Naive thymus-derived CD4-positive, alpha-beta T cell (primary cell): ENCODE data around the gene MDM2. TPM values are rescaled to one million over a fixed set of nuclear protein-coding genes. Genes with fewer than 3 reads are reported as not detected.
A peak's percentile ranks its signal among the peaks of the same experiment; 100 is the strongest.
"Not testable (repeated sequence)": the region's sequence is repeated elsewhere in the genome, so short reads cannot be mapped to it uniquely, and the experiment has no call there.

Experiments
- ATAC-seq: fragments of 150-1000 bp; cut with Tn5 transposase; 2 replicates; pipeline ENCODE4 v1.10.0; 2021; ENCODE audit warnings: mild to moderate bottlenecking, moderate library complexity
- CTCF ChIA-PET: fragments of 350-600 bp; sonication (Branson Sonifier 250); formaldehyde crosslinking; loops from one replicate; lab custom pipeline; 2021; ENCODE audit warnings: antibody characterized with exemption; lab: Charles Lee
- POLR2A ChIA-PET: fragments of 350-600 bp; sonication (Branson Sonifier 250); formaldehyde crosslinking; loops from one replicate; lab custom pipeline; 2021; ENCODE audit warnings: antibody characterized with exemption, inconsistent platforms; lab: Charles Lee
- DNase-seq, 9 donors: peaks; one replicate each; pipeline versions ENCODE4 v3.0.0 to v3.0.0-alpha.2; 2020 to 2022; ENCODE audit warnings: mixed read lengths in 1 of 9
- H3K27ac ChIP-seq: one replicate; pipeline ENCODE4 v1.7.0; 2013; ENCODE audit warnings: mild to moderate bottlenecking, low read depth, low read length, moderate library complexity
- H3K27me3 ChIP-seq, 2 donors: one replicate each; pipeline ENCODE4 v1.7.0; 2013; ENCODE audit warnings: low read length in 2 of 2, mild to moderate bottlenecking in 2 of 2, moderate library complexity in 2 of 2; ENCODE audit not compliant: control insufficient read depth in 2 of 2, insufficient read depth in 2 of 2
- H3K36me3 ChIP-seq, 3 experiments: 1 replicate in 2 of 3; 2 replicates in 1 of 3; pipeline ENCODE4 v1.7.0; 2013; ENCODE audit warnings: low read length in 3 of 3, mild to moderate bottlenecking in 3 of 3, moderate library complexity in 1 of 3; ENCODE audit not compliant: insufficient read depth in 3 of 3, control insufficient read depth in 2 of 3
- H3K4me1 ChIP-seq, 2 donors: one replicate each; pipeline ENCODE4 v1.7.0; 2013; ENCODE audit warnings: low read length in 2 of 2, mild to moderate bottlenecking in 2 of 2, moderate library complexity in 1 of 2; ENCODE audit not compliant: control insufficient read depth in 2 of 2, insufficient read depth in 2 of 2
- H3K4me3 ChIP-seq: 2 replicates; pipeline ENCODE4 v1.7.0; 2013; ENCODE audit warnings: mild to moderate bottlenecking, low read length
- H3K9me3 ChIP-seq, 3 experiments: 1 replicate in 2 of 3; 2 replicates in 1 of 3; pipeline ENCODE4 v1.7.0; 2013; ENCODE audit warnings: low read length in 3 of 3; ENCODE audit not compliant: control insufficient read depth in 2 of 3
- H3K27ac Mint-ChIP-seq, 9 donors: one replicate each; pipeline ENCODE4 v1.8.0; 2020 to 2022; ENCODE audit warnings: mixed read lengths in 9 of 9, mild to moderate bottlenecking in 8 of 9, moderate library complexity in 5 of 9, inconsistent platforms in 2 of 9
- H3K27me3 Mint-ChIP-seq, 5 donors: one replicate each; pipeline ENCODE4 v1.8.0; 2021 to 2022; ENCODE audit warnings: mixed read lengths in 5 of 5, mild to moderate bottlenecking in 1 of 5
- H3K36me3 Mint-ChIP-seq, 5 donors: one replicate each; pipeline ENCODE4 v1.8.0; 2020 to 2022; ENCODE audit warnings: mixed read lengths in 5 of 5, mild to moderate bottlenecking in 3 of 5, inconsistent platforms in 1 of 5
- H3K4me1 Mint-ChIP-seq, 7 donors: one replicate each; pipeline ENCODE4 v1.8.0; 2020 to 2022; ENCODE audit warnings: mixed read lengths in 7 of 7, mild to moderate bottlenecking in 3 of 7, inconsistent platforms in 1 of 7
- H3K4me3 Mint-ChIP-seq, 10 donors: one replicate each; pipeline ENCODE4 v1.8.0; 2020 to 2022; ENCODE audit warnings: mild to moderate bottlenecking in 10 of 10, mixed read lengths in 10 of 10, moderate library complexity in 6 of 10, inconsistent platforms in 2 of 10
- H3K9me3 Mint-ChIP-seq, 11 donors: one replicate each; pipeline ENCODE4 v1.8.0; 2020 to 2022; ENCODE audit warnings: mixed read lengths in 11 of 11, mild to moderate bottlenecking in 4 of 11, inconsistent platforms in 1 of 11, moderate library complexity in 1 of 11
- intact Hi-C, 2 donors: fragments of 100-400 bp; cut with micrococcal nuclease; formaldehyde crosslinking; loops; one replicate each; pipeline ENCODE4 v1.15.1; 2023
- polyA plus RNA-seq, 2 donors: library from polyadenylated mRNA; unstranded; fragments of 300-500 nt; fragmentation: Illumina TruSeq; gene quantifications; one replicate each; pipeline ENCODE4 v1.2.3, GENCODE V29; 2021
- total RNA-seq, 6 experiments: library from RNA in 5 of 6; stranded (reverse) in 5 of 6; gene quantifications; 1 replicate in 5 of 6; 2 replicates in 1 of 6; pipeline ENCODE4 v1.2.3 and lab custom pipeline; 2021 to 2026

The MDM2 gene
- total and polyA plus RNA-seq, 7 experiments from 2014 or later: 14.5 to 271 (median 79.8) TPM

DNA sequence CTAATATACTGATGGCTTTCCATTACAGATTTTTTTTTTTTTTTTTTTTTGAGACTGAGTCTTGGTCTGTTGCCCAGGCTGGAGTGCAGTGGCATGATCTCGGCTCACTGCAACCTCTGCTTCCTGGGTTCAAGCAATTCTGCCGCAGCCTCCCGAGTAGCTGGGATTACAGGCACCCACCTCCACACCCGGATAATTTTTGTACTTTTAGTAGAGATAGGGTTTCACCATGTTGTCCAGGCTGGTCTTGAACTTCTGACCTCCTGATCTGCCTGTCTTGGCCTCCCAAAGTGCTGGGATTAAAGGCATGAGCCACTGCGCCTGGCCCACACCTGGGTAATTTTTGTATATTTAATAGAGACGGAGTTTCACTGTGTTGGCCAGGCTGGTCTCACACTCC, 3.6 kb downstream of the MDM2 start:
- CTCF ChIA-PET: interaction anchor here (0.5 to 0.6 kb wide), 2 partner anchors 37 to 1456 kb away, joined by 3 to 4 read pairs; no protein-coding TSS in a partner anchor

DNA sequence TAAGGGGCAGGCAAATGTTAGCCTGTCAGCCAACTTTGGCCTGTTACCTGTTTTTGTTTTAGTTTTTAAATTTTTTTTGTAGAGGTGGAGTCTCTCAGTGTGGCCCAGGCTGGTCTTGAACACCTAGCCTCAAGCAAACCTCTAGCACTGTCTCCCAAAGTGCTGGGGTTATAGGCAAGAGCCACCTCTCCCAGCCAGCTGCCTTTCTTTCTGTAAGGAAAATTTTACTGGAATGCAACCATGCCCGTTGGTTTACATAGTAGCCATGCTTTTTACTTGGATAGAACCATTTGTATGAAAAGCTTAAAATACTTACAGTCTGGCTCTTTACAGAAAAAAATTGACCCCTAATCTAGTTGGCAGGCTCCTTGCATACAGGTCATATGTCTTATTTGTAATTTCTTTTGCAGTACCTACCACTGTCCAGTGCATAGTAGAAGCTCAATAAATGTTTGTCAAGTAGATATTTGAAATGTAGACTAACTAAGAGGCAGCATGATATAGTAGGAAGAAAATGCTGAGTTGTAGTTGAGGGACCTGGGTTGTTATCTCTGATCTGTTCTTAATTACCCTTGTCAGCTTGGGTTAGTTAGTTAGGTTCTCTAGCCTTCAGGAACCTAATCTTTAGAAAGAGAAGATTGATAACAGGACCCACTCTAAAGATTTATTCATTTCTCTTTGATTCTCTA, 4.7 kb downstream of the MDM2 start:
- Mint-ChIP-seq H3K4me3 (peak overlapping the region in 4 of 10 donors; percentile 8 to 62 (median 21)), H3K4me1 (peaks cover 22 to 66% (median 50%) of the 10 kb centered on the region in 7 donors), H3K27me3 (no peaks in the 10 kb centered on the region), H3K27ac (peak overlapping the region in 7 of 9 donors; percentile 5 to 59 (median 38)), H3K9me3 (no peaks in the 10 kb centered on the region), H3K36me3 (peaks cover 5 to 53% (median 25%) of the 10 kb centered on the region in 5 donors)
- ATAC-seq: no peak
- no peak for DNase-seq
- H3K9me3 ChIP-seq: no peaks in the 10 kb centered on the region
- H3K27ac ChIP-seq: no peak overlapping the region
- CTCF ChIA-PET: interaction anchor here (0.6 to 1.5 kb wide), 2 partner anchors 18 to 125 kb away, joined by 3 read pairs; no protein-coding TSS in a partner anchor
- no peak overlapping the region for H3K4me3 ChIP-seq
- POLR2A ChIA-PET: interaction anchor here (0.5 to 2.0 kb wide), 2 partner anchors 39 to 1113 kb away, joined by 3 to 7 read pairs; no protein-coding TSS in a partner anchor
- H3K36me3 ChIP-seq: peaks cover 0 to 36% (median 4%) of the 10 kb centered on the region in 3 experiments
- intact Hi-C loops: no loop called here
- peaks cover 3 to 11% of the 10 kb centered on the region in 2 donors for H3K4me1 ChIP-seq
- no peaks in the 10 kb centered on the region for H3K27me3 ChIP-seq

More for the DNA sequence above, 3.6 kb downstream of the MDM2 start:
- H3K27ac ChIP-seq, H3K27me3 ChIP-seq, H3K9me3 ChIP-seq, intact Hi-C loops, H3K4me3 ChIP-seq, DNase-seq, H3K9me3 Mint-ChIP-seq, ATAC-seq, H3K27me3 Mint-ChIP-seq: not testable (repeated sequence)
- Mint-ChIP-seq H3K4me1 (peaks cover 22 to 78% (median 55%) of the 10 kb centered on the region in 7 donors), H3K4me3 (peak overlapping the region in 2 of 10 donors; percentile 45 to 83), H3K27ac (peak overlapping the region in 3 of 9 donors; percentile 18 to 55 (median 33)), H3K36me3 (peaks cover 5 to 46% (median 22%) of the 10 kb centered on the region in 5 donors)
- POLR2A ChIA-PET: interaction anchor here (2.0 kb wide), 1 partner anchor 38 kb away, joined by 7 read pairs; no protein-coding TSS in a partner anchor
- Histone ChIP-seq H3K36me3 (peaks cover 0 to 27% (median 4%) of the 10 kb centered on the region in 3 experiments), H3K4me1 (peaks cover 3 to 17% of the 10 kb centered on the region in 2 donors)

DNA sequence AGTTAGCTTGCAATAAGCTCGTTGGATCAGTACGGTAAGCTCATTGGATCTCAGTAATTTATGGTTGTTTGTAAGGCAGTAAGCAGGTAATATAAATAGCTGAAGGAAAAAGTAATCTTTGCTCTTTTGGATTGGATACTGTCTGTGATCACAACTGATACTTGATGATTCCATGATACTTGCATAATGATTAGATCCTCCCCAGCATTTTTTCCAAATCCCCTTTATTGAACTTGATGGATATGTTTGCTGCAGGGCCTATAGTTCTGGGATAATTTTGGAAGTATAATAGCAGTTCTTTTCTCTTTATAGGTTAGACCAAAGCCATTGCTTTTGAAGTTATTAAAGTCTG, 5.2 kb downstream of the MDM2 start:
- ATAC-seq (no peak), DNase-seq (no peak)
- H3K9me3 Mint-ChIP-seq: no peaks in the 10 kb centered on the region
- intact Hi-C loops: no loop called here
- peak overlapping the region in 4 of 10 donors; percentile 8 to 62 (median 21) for H3K4me3 Mint-ChIP-seq
- peaks cover 5 to 53% (median 25%) of the 10 kb centered on the region in 5 donors for H3K36me3 Mint-ChIP-seq
- ChIA-PET CTCF (interaction anchor here (1.5 kb wide), 1 partner anchor 17 kb away, joined by 3 read pairs; no protein-coding TSS in a partner anchor), POLR2A (interaction anchor here (0.5 to 2.0 kb wide), 2 partner anchors 40 to 1113 kb away, joined by 3 to 7 read pairs; no protein-coding TSS in a partner anchor)
- no peak overlapping the region for H3K4me3 ChIP-seq
- H3K9me3 ChIP-seq: no peaks in the 10 kb centered on the region
- peak overlapping the region in 6 of 9 donors; percentile 5 to 56 (median 26) for H3K27ac Mint-ChIP-seq
- H3K4me1 ChIP-seq: peaks cover 3 to 11% of the 10 kb centered on the region in 2 donors
- no peak overlapping the region for H3K27ac ChIP-seq
- no peaks in the 10 kb centered on the region for H3K27me3 Mint-ChIP-seq
- H3K36me3 ChIP-seq: peaks cover 0 to 34% (median 4%) of the 10 kb centered on the region in 3 experiments
- peaks cover 22 to 66% (median 50%) of the 10 kb centered on the region in 7 donors for H3K4me1 Mint-ChIP-seq
- no peaks in the 10 kb centered on the region for H3K27me3 ChIP-seq

DNA sequence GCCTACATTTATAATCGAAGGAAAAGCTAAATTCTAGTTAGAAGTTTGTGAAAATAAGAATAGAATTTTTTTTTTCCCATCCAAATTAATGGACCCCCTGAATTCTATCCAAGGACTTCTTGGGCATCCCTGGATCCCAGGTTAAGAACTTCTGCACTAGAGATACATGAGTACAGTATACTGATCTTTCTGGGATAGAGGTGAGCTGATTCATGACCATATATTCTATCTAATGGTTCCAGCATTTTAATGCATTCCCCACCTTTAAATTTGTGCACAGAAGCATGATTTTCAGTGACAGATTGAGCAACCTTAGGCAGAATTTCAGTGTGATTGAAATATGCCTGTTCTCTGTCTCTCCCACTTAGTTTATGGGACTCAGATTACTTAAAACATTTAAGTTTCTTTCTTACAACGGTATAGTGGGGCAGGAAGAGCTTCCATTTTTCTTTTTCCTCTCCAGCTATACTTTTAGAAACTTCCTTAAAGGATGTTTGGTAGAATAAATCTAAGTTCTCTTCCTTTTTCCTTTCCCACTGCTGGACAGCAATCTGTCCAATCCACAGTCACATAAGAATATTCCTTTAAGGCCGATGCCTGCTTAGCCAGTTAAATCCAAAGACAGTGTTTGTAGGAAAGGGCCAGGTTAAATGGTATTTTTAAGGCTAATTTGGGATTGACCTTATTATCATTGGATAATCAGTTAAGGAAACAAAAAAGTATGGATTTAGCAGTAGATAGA, 6.7 kb downstream of the MDM2 start:
- H3K4me1 ChIP-seq: peaks cover 0 to 5% of the 10 kb centered on the region in 2 donors
- Mint-ChIP-seq H3K27ac (peak overlapping the region in 5 of 9 donors; percentile 0 to 46 (median 20)), H3K4me3 (peak overlapping the region in 3 of 10 donors; percentile 2 to 41 (median 35)), H3K36me3 (peaks cover 5 to 52% (median 20%) of the 10 kb centered on the region in 5 donors), H3K9me3 (no peaks in the 10 kb centered on the region), H3K4me1 (peaks cover 22 to 62% (median 51%) of the 10 kb centered on the region in 7 donors), H3K27me3 (no peaks in the 10 kb centered on the region)
- DNase-seq: no peak
- no peak overlapping the region for H3K4me3 ChIP-seq
- no peaks in the 10 kb centered on the region for H3K27me3 ChIP-seq
- intact Hi-C loops: no loop called here
- no peak overlapping the region for H3K27ac ChIP-seq
- ChIA-PET CTCF (no interaction called here), POLR2A (interaction anchor here (0.6 kb wide), 1 partner anchor 452 kb away, joined by 4 read pairs; no protein-coding TSS in a partner anchor)
- H3K9me3 ChIP-seq: no peaks in the 10 kb centered on the region
- no peak for ATAC-seq
- peaks cover 0 to 43% (median 9%) of the 10 kb centered on the region in 3 experiments for H3K36me3 ChIP-seq

DNA sequence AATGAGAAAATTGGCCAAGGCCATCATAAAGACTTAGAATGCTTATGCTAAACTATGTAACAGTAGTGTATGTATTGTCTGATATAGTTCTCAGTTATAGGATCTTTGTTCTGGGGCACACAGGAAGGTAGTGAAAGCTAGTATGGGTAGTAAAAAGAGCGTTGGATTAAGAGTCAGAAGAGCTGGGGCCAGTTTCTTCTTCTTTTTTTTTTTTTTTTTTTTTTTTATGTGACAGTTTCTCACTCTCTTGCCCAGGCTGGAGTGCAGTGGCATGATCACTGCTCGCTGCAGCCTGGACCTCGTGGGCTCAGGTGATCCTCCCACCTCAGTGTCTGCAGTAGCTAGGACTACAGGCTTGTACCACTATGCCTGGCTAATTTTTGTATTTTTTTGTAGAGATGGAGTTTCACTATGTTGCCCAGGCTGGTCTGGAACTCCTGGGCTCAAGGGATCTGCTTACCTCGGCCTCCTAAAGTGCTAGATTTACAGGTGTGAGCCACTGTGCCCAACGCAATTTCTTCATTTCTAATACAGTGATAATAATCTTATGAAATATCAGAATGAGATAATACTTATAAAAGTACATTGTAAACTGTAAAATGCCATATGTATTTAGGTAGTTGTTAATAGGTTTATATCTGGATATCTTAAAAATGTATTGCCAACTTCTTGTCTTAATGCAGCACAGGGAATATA, 7.4 kb downstream of the MDM2 start:
- ATAC-seq: no peak
- Mint-ChIP-seq H3K4me3 (peak overlapping the region in 4 of 10 donors; percentile 0 to 41 (median 12)), H3K4me1 (peaks cover 22 to 63% (median 47%) of the 10 kb centered on the region in 7 donors), H3K36me3 (peaks cover 5 to 50% (median 20%) of the 10 kb centered on the region in 5 donors), H3K27ac (peak overlapping the region in 6 of 9 donors; percentile 2 to 74 (median 17)), H3K27me3 (no peaks in the 10 kb centered on the region), H3K9me3 (no peaks in the 10 kb centered on the region)
- CTCF ChIA-PET: no interaction called here
- no peak overlapping the region for H3K4me3 ChIP-seq
- no peaks in the 10 kb centered on the region for H3K9me3 ChIP-seq
- H3K36me3 ChIP-seq: peaks cover 0 to 41% (median 9%) of the 10 kb centered on the region in 3 experiments
- H3K27ac ChIP-seq: no peak overlapping the region
- H3K27me3 ChIP-seq: no peaks in the 10 kb centered on the region
- POLR2A ChIA-PET: interaction anchor here (0.5 to 0.6 kb wide), 2 partner anchors 160 to 453 kb away, joined by 3 to 4 read pairs; no protein-coding TSS in a partner anchor
- peaks cover 0 to 5% of the 10 kb centered on the region in 2 donors for H3K4me1 ChIP-seq
- intact Hi-C loops: no loop called here
- no peak for DNase-seq
